G401 (cell line): ENCODE results near the gene USP6NL. TPM values are rescaled to one million over a fixed set of nuclear protein-coding genes. Genes with fewer than 3 reads are reported as not detected.
"Not testable (repeated sequence)": the region's sequence is repeated elsewhere in the genome, so short reads cannot be mapped to it uniquely, and the experiment has no call there.

Source experiments
- DNase-seq: peaks from one replicate; pipeline ENCODE4 v3.0.0-alpha.2; 2015; ENCODE audit warnings: low spot score
- in situ Hi-C: cut with HindIII; loops from 2 replicates; pipeline ENCODE4 v1.10.0; 2016; ENCODE audit warnings: low sequenced_read_pairs, mixed read lengths
- total RNA-seq: library from RNA; depleted of rRNA; stranded (reverse); fragments of >200 nt; shearing (Covaris generic); gene quantifications from 2 replicates; pipeline ENCODE4 v1.2.3, GENCODE V29; 2014; rRNA removed

The USP6NL gene
- 7.8 and 9.3 TPM in 2 replicates for total RNA-seq

- in situ Hi-C loops = no loop called here
- DNase-seq = peak; percentile 69
Observed at GRCh38 chr10:11611248-11612020, at the start of gene USP6NL. Gene USP6NL (minus strand): TSS chr10:11611650. CDS start chr10:11597634, 14,016 bp downstream.

GRCh38 chr10:11658801-11659368, 47.4 kb upstream of the USP6NL start:
- DNase-seq = no peak
- in situ Hi-C loops = no loop called here

DNA sequence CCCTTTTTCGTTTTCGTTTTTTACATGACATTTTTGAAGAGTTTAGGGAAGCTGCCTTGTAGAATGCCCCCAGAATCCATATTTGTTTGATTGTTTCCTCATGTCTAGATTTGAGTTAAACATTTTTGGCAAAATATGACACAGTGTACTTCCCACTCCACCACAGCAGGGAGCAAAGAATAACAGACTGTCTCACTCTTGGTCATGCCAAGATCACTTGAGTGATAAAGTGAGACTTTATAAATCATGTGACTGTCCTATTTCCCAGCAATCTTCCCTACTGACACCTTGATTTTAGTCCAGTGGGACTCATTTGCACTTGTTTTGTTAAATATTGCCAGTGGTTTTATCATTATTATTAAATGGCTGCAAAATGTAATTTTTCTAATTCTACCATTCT, 44.4 kb upstream of the USP6NL start:
- DNase-seq = peak; percentile 50
- in situ Hi-C loops = no loop called here

DNA sequence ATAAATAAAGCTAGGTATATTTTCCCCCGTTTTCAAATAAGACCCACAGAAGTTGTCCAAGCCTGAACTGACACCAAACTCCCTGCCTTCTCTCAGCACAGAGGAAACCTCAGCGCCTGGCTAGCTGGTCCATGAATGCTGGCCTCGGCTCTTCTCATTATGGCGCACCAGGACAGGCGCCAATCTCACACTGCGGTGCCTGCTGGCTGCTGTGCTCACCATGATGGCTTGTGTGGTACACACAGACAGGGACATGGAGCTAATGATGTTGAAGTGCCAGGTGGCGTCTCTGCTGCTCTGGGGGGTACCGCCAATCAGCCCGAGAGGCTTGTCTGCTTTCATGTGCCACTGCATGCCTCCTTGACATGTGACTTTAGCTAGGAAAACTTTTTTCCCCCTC, 43.2 kb upstream of the USP6NL start:
- peak; percentile 90 for DNase-seq
- in situ Hi-C loops = no loop called here

DNA sequence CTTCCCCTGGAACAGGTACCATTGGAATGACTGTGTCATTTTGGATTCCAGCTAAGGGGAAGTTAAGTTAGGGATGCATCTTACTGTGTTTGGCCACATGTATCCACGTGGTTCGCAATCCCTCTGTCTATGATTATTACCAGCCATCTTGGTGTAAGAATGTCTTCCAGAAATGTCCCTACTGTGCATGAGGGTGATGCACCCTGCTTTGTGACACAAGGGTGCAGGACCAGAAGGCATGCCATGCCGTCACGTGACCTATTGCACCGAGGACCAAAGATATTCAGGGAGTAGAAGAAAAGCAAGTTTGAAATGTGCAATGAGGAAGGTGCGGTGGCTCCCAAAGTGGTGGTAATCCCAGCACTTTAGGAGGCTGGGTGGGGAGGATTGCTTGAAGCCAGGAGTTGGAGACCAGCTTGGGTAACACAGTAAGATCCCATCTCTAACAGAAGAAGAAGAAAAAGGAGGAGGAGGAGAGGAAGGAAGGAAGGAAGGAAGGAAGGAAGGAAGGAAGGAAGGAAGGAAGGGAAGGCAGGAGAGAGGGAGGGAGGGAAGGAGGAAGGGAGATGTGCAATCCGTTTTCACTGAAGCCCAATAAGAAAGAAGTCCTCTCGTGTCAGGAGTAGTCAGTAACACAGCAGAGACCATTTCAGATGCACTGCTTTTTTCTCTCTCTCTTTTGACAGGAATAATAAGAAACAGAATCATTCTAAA, 42.5 kb upstream of the USP6NL start:
- no peak for DNase-seq
- in situ Hi-C loops = no loop called here

DNA sequence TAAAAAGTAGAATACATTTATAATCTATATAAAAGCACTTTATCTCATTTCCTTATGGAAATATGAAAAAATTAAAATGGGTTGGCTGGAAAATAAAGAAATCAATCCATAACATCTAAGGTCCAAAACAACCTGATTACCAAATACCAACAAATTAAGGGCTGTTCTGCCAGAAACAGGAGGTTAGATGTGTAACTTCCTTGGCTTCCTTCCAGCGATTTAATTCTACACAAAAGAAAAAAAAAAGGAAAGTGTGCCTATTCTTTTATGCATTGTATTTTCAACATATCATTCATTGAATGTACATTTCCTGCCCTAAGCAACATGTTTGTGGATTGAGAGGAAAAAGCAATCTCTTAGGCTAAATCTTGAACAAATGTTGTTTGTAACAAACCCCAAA, 36.2 kb upstream of the USP6NL start:
- DNase-seq = no peak
- in situ Hi-C loops = no loop called here

GRCh38 chr10:11646450-11646849, 35.0 kb upstream of the USP6NL start:
- in situ Hi-C loops = no loop called here
- DNase-seq = no peak

DNA sequence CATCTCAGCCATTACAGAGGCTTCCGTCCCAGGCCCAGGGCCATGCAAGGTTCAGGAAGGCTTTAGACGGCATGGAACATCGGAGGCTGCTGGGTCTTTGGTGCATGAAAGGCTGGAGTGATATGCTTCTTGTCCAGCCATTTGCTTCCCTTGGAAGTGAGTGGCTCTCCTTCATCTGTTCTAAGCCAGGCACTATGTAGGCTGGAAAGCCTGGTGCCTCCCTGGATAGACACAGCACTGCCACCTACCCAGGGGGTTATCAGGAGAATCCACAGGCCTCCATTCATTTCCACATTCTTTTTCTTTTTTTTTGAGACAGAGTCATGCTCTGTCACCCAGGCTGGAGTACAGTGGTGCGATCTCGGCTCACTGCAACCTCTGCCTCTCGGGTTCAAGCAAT, 31.6 kb upstream of the USP6NL start:
- in situ Hi-C loops = no loop called here
- no peak for DNase-seq

- no peak for DNase-seq
- in situ Hi-C loops = no loop called here
Observed at GRCh38 chr10:11642566-11642965, 31.1 kb upstream of the USP6NL start.

DNA sequence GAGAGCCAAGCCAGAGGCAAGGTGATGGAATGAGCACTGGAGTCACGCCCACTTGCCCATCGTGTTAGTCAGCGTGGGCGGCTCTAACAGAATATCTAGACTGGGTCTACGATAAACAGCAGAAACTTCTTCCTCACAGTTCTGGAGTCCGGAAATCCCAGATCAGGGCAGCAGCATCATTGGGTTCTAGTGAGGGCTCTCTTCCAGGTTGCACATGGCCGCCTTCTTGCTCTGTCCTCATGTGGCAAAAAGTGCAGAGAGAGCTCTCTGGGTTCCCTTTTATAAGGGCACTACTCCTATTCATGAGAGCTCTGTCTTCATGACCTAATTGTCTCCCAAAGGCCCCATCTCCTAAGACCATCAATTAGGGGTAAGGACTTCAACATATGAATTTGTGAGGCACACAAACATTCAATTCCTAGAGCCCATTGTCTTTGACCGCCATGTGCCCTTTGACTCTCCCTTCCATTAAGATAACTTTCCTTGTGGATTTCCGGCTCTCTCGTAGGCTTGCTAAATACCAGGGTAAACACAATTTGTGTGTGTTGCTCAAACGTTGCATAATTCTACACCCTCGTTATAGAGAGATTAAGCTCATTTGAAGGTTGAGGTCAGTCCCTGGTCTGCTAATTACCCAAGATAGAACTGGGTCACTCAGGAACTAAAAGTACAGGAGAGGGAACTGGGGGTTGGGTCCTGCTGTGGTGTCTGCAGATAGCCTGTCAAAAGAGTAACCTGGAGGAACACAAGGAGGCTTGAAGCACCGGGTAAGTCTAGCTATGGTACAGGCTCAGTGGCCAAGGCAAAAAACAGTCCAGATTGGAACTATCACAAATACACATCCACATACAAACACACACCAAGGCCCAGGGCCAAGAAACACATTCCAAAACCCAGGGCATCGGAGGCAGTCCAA, 28.7 kb upstream of the USP6NL start:
- in situ Hi-C loops = no loop called here
- DNase-seq = no peak

- no peak for DNase-seq
- in situ Hi-C loops = no loop called here
Observed at GRCh38 chr10:11639362-11639761, 27.9 kb upstream of the USP6NL start.

GRCh38 chr10:11638055-11638698, 26.7 kb upstream of the USP6NL start:
- no peak for DNase-seq
- in situ Hi-C loops = no loop called here

GRCh38 chr10:11636697-11637303, 25.4 kb upstream of the USP6NL start:
- DNase-seq = no peak

GRCh38 chr10:11631890-11632587, 20.6 kb upstream of the USP6NL start:
- in situ Hi-C loops = no loop called here

More at GRCh38 chr10:11636697-11637303, 25.4 kb upstream of the USP6NL start:
- in situ Hi-C loops = no loop called here

DNA sequence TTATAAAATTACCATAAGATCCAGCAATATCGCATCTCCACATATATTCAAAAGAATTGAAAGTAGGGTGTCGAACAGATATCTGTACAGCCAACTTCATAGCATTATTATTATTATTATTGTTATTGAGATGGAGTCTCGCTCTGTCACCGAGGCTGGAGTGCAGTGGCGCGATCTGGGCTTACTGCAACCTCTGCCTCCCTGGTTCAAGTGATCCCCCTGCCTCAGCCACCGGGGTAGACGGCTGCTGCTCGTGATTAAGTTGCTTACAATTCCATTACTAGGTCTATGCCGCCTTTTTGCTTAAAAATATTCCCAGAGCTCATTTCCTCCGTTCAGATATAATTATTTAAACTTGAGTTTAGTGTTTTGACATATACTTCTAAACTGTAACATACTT, 19.8 kb upstream of the USP6NL start:
- in situ Hi-C loops = no loop called here
- no peak for DNase-seq

More at GRCh38 chr10:11631890-11632587, 20.6 kb upstream of the USP6NL start:
- DNase-seq = no peak

- in situ Hi-C loops = no loop called here
- no peak for DNase-seq
Observed at GRCh38 chr10:11629731-11630130, 18.3 kb upstream of the USP6NL start.

DNA sequence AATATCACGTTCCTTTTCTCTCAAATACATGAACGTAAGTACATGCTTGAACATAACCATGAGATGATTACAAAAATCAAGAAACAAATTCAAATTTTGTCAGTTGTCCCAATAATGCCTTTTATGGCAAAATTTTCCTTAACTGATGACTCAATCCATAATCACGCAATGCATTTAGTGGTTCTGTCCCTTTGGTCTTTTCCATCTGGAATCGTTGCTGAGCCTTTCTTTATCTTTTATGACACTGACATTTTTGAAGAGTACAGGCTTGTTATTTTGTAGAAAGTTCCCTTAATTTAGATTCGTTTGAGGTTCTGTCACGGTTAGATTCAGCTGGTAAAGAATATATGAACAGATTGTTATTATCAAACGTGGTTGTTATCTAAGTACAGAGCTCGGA, 16.5 kb upstream of the USP6NL start:
- in situ Hi-C loops, DNase-seq: not testable (repeated sequence)

- no peak for DNase-seq
- in situ Hi-C loops = no loop called here
Observed at GRCh38 chr10:11626071-11626470, 14.6 kb upstream of the USP6NL start.
